ENCODE results near the gene TMEM203.
A peak's percentile ranks its signal among the peaks of the same experiment; 100 is the strongest.
"Not testable (repeated sequence)": the region's sequence is repeated elsewhere in the genome, so short reads cannot be mapped to it uniquely, and the experiment has no call there.

Gene TMEM203

GRCh38 chr9:137241490-137242268 lies 36.2 kb upstream of the TMEM203 start:
- no peak for DNase-seq (ENCODE audit: low spot score)

GRCh38 chr9:137240841-137241489 lies 35.5 kb upstream of the TMEM203 start, which contains the start of gene TUBB4B:
Gene TUBB4B, plus strand, starts transcription at chr9:137241287. Its CDS starts 74 bp downstream, at chr9:137241361.
- DNase-seq (ENCODE audit: low spot score) = peak; percentile 100

- DNase-seq (ENCODE audit: low spot score) = peak; percentile 88
Observed at GRCh38 chr9:137240318-137240840, 34.9 kb upstream of the TMEM203 start.

GRCh38 chr9:137239541-137240200 lies 34.2 kb upstream of the TMEM203 start:
- not testable (repeated sequence) for DNase-seq (ENCODE audit: low spot score)

GRCh38 chr9:137237759-137238726 lies 32.6 kb upstream of the TMEM203 start:
- DNase-seq (ENCODE audit: low spot score) = no peak

- no peak for DNase-seq (ENCODE audit: low spot score)
Observed at GRCh38 chr9:137236936-137237421, 31.5 kb upstream of the TMEM203 start.

- DNase-seq (ENCODE audit: low spot score) = peak; percentile 87
Observed at GRCh38 chr9:137236238-137236935, 30.9 kb upstream of the TMEM203 start.

- DNase-seq (ENCODE audit: low spot score) = no peak
Observed at GRCh38 chr9:137235424-137236237, 30.2 kb upstream of the TMEM203 start.

GRCh38 chr9:137234758-137235423 lies 29.4 kb upstream of the TMEM203 start:
- no peak for DNase-seq (ENCODE audit: low spot score)

- DNase-seq (ENCODE audit: low spot score) = no peak
Observed at GRCh38 chr9:137234055-137234697, 28.7 kb upstream of the TMEM203 start.

- no peak for DNase-seq (ENCODE audit: low spot score)
Observed at GRCh38 chr9:137233143-137233980, 27.9 kb upstream of the TMEM203 start.

GRCh38 chr9:137232510-137232909 lies 27.1 kb upstream of the TMEM203 start:
- no peak for DNase-seq (ENCODE audit: low spot score)

- no peak for DNase-seq (ENCODE audit: low spot score)
Observed at GRCh38 chr9:137232101-137232500, 26.7 kb upstream of the TMEM203 start.

GRCh38 chr9:137231372-137232039 lies 26.1 kb upstream of the TMEM203 start:
- no peak for DNase-seq (ENCODE audit: low spot score)

- DNase-seq (ENCODE audit: low spot score) = no peak
Observed at GRCh38 chr9:137230705-137231371, 25.4 kb upstream of the TMEM203 start, which contains the start of gene SLC34A3. Gene SLC34A3, plus strand, starts transcription at chr9:137230901. Its CDS starts 802 bp downstream, at chr9:137231703.

- DNase-seq (ENCODE audit: low spot score) = no peak
Observed at GRCh38 chr9:137229903-137230704, 24.7 kb upstream of the TMEM203 start.

All from left forelimb (tissue), 1 donor.